Measurements from ENCODE around the gene ACADVL.

DNA sequence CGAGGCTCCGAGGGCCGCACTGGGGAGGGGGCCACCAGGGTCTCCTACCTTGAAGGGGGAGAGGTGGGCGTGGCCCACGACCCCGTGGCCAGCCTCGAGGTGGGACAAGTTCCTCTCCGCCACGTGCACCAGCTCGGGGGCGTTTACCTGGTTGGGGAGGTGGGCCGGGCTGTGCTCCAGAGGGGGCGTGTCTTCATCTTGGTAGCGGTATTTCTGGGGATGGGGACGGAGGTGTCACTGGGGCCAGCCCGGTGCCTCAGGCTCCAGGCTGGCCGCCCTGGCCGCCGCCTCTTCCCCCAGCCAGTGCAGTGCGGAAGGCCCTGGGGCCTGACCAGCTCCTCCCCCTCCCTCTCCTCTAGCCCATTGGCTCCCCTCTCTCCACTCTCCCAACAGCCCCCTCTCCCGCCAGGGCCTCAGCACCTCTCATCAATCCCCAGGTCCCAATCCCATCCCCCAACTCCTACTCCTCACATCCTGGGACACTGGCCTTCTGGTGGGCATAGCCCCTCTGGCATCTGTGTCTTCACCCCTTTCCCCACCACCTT lies 11.6 kb upstream of the ACADVL start:
- TF ChIP-seq, protein P1, sequence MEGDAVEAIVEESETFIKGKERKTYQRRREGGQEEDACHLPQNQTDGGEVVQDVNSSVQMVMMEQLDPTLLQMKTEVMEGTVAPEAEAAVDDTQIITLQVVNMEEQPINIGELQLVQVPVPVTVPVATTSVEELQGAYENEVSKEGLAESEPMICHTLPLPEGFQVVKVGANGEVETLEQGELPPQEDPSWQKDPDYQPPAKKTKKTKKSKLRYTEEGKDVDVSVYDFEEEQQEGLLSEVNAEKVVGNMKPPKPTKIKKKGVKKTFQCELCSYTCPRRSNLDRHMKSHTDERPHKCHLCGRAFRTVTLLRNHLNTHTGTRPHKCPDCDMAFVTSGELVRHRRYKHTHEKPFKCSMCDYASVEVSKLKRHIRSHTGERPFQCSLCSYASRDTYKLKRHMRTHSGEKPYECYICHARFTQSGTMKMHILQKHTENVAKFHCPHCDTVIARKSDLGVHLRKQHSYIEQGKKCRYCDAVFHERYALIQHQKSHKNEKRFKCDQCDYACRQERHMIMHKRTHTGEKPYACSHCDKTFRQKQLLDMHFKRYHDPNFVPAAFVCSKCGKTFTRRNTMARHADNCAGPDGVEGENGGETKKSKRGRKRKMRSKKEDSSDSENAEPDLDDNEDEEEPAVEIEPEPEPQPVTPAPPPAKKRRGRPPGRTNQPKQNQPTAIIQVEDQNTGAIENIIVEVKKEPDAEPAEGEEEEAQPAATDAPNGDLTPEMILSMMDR (IDR thresholded peaks at IDR 0.05): no peak
- TF ChIP-seq POLR2A (IDR thresholded peaks at IDR 0.05): no peak

Data from right lobe of liver (tissue), 4 donors.